DOHH2 (cell line): Measurements from ENCODE around the gene KRTAP25-1.

Experiments used
- EZH2phosphoT487 ChIP-seq: fragments of 200-600 bp; sonication (generic); IDR thresholded peaks from 2 replicates; pipeline ENCODE4 v1.6.1; 2017; ENCODE audit warnings: borderline replicate concordance, mild to moderate bottlenecking, antibody characterized with exemption, low read length, moderate library complexity, mixed read lengths
- TF ChIP-seq, protein P1 (sequence below): fragments of 200-600 bp; sonication (generic); IDR thresholded peaks from one replicate; pipeline ENCODE4 v1.5.1; 2014; ENCODE audit warnings: antibody characterized with exemption, mild to moderate bottlenecking, low read depth, low read length; ENCODE audit not compliant: poor library complexity, severe bottlenecking

DNA sequence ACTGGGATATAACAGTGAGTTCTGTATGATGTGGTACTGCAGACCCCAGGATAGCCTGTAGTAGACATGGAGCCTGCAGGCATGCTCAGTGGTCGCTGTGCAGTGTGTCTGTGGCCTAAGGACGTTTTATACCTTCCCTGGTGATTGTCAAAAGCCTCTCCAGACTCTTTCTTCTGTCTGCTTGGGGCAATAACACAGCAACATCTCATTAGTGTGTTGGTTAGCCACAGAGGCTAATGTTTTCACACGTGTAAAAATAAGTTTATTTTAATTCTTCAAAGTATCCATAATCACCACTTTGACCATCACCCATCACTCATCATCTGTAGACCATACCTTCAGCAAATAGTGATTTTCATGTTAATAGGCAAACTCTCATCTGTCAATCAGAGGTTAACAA is 6.5 kb downstream of the KRTAP25-1 start, which contains the start of gene KRTAP24-1:
- no peak for TF ChIP-seq EZH2phosphoT487
- TF ChIP-seq, protein P1, sequence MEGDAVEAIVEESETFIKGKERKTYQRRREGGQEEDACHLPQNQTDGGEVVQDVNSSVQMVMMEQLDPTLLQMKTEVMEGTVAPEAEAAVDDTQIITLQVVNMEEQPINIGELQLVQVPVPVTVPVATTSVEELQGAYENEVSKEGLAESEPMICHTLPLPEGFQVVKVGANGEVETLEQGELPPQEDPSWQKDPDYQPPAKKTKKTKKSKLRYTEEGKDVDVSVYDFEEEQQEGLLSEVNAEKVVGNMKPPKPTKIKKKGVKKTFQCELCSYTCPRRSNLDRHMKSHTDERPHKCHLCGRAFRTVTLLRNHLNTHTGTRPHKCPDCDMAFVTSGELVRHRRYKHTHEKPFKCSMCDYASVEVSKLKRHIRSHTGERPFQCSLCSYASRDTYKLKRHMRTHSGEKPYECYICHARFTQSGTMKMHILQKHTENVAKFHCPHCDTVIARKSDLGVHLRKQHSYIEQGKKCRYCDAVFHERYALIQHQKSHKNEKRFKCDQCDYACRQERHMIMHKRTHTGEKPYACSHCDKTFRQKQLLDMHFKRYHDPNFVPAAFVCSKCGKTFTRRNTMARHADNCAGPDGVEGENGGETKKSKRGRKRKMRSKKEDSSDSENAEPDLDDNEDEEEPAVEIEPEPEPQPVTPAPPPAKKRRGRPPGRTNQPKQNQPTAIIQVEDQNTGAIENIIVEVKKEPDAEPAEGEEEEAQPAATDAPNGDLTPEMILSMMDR: no peak
